Tibial nerve (tissue), 4 donors: ENCODE measurements around the gene ATXN10.

ENCODE experiments used
- CTCF ChIP-seq, 5 experiments: fragments of 200-600 bp in 3 of 5; fragments of 450-650 bp in 2 of 5; sonication (generic) in 3 of 5; IDR thresholded peaks; one replicate each; pipeline ENCODE4 v1.5.1; 2016 to 2019; ENCODE audit warnings: antibody characterized with exemption in 5 of 5, mild to moderate bottlenecking in 3 of 5, moderate library complexity in 2 of 5
- EP300 ChIP-seq, 2 donors: sonication (generic); formaldehyde crosslinking; IDR thresholded peaks; one replicate each; pipeline ENCODE4 v1.6.1; 2017; ENCODE audit warnings: antibody characterized with exemption in 2 of 2, mild to moderate bottlenecking in 1 of 2
- POLR2A ChIP-seq, 2 donors: fragments of 450-650 bp; IDR thresholded peaks; one replicate each; pipeline ENCODE4 v1.6.1; 2017; ENCODE audit warnings: antibody characterized with exemption in 2 of 2, mild to moderate bottlenecking in 2 of 2, moderate library complexity in 2 of 2

GRCh38 chr22:45788522-45788921, 116.9 kb downstream of the ATXN10 start:
- TF ChIP-seq POLR2A (IDR thresholded peaks at IDR 0.05) (no peak), CTCF (IDR thresholded peaks at IDR 0.05) (no peak), EP300 (IDR thresholded peaks at IDR 0.05) (no peak)
